ENCODE data around the gene GLYR1. TPM values are rescaled to one million over a fixed set of nuclear protein-coding genes. Genes with fewer than 3 reads are reported as not detected.

Gene GLYR1
- total and polyA plus RNA-seq, 2 experiments from 2014 or later: 59.9 to 105 TPM

GRCh38 chr16:4868026-4868425, 20.9 kb upstream of the GLYR1 start:
- H3K4me1 ChIP-seq (ENCODE audit: insufficient read depth): no peaks in the 10 kb centered on the region
- peaks cover 8% of the 10 kb centered on the region for H3K27me3 Mint-ChIP-seq (ENCODE audit: insufficient read depth, low read depth, poor library complexity)
- ATAC-seq (no peak), DNase-seq (ENCODE audit: low spot score) (no peak)
- H3K27ac Mint-ChIP-seq: no peak overlapping the region
- peaks cover 8% of the 10 kb centered on the region for H3K36me3 ChIP-seq (ENCODE audit: insufficient read depth)
- H4K20me1 ChIP-seq (replicated peaks; ENCODE audit: insufficient read depth): peaks cover 41% of the 10 kb centered on the region
- H3K27me3 ChIP-seq (ENCODE audit: insufficient read depth): no peaks in the 10 kb centered on the region
- H2AFZ ChIP-seq: no peak overlapping the region
- no peaks in the 10 kb centered on the region for H3F3A ChIP-seq (replicated peaks; ENCODE audit: low read depth)
- H3K4me3 Mint-ChIP-seq: no peak overlapping the region
- no peak overlapping the region for H3K4me3 ChIP-seq
- TF ChIP-seq, protein P1, sequence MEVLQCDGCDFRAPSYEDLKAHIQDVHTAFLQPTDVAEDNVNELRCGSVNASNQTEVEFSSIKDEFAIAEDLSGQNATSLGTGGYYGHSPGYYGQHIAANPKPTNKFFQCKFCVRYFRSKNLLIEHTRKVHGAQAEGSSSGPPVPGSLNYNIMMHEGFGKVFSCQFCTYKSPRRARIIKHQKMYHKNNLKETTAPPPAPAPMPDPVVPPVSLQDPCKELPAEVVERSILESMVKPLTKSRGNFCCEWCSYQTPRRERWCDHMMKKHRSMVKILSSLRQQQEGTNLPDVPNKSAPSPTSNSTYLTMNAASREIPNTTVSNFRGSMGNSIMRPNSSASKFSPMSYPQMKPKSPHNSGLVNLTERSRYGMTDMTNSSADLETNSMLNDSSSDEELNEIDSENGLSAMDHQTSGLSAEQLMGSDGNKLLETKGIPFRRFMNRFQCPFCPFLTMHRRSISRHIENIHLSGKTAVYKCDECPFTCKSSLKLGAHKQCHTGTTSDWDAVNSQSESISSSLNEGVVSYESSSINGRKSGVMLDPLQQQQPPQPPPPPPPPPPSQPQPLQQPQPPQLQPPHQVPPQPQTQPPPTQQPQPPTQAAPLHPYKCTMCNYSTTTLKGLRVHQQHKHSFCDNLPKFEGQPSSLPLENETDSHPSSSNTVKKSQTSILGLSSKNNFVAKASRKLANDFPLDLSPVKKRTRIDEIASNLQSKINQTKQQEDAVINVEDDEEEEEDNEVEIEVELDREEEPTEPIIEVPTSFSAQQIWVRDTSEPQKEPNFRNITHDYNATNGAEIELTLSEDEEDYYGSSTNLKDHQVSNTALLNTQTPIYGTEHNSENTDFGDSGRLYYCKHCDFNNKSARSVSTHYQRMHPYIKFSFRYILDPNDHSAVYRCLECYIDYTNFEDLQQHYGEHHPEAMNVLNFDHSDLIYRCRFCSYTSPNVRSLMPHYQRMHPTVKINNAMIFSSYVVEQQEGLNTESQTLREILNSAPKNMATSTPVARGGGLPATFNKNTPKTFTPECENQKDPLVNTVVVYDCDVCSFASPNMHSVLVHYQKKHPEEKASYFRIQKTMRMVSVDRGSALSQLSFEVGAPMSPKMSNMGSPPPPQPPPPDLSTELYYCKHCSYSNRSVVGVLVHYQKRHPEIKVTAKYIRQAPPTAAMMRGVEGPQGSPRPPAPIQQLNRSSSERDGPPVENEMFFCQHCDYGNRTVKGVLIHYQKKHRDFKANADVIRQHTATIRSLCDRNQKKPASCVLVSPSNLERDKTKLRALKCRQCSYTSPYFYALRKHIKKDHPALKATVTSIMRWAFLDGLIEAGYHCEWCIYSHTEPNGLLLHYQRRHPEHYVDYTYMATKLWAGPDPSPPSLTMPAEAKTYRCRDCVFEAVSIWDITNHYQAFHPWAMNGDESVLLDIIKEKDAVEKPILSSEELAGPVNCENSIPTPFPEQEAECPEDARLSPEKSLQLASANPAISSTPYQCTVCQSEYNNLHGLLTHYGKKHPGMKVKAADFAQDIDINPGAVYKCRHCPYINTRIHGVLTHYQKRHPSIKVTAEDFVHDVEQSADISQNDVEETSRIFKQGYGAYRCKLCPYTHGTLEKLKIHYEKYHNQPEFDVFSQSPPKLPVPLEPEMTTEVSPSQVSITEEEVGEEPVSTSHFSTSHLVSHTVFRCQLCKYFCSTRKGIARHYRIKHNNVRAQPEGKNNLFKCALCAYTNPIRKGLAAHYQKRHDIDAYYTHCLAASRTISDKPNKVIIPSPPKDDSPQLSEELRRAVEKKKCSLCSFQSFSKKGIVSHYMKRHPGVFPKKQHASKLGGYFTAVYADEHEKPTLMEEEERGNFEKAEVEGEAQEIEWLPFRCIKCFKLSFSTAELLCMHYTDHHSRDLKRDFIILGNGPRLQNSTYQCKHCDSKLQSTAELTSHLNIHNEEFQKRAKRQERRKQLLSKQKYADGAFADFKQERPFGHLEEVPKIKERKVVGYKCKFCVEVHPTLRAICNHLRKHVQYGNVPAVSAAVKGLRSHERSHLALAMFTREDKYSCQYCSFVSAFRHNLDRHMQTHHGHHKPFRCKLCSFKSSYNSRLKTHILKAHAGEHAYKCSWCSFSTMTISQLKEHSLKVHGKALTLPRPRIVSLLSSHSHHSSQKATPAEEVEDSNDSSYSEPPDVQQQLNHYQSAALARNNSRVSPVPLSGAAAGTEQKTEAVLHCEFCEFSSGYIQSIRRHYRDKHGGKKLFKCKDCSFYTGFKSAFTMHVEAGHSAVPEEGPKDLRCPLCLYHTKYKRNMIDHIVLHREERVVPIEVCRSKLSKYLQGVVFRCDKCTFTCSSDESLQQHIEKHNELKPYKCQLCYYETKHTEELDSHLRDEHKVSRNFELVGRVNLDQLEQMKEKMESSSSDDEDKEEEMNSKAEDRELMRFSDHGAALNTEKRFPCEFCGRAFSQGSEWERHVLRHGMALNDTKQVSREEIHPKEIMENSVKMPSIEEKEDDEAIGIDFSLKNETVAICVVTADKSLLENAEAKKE (CRISPR knock-in tag; IDR thresholded peaks at IDR 0.05): no peak
- TF ChIP-seq ETS1 (IDR thresholded peaks at IDR 0.05) (no peak), STAT1 (IDR thresholded peaks at IDR 0.05; ENCODE audit: unreplicated experiment) (no peak), NANOG (IDR thresholded peaks at IDR 0.05; ENCODE audit: borderline replicate concordance) (no peak), POLR2AphosphoS5 (IDR thresholded peaks at IDR 0.05; ENCODE audit: low read depth) (no peak), REST (IDR thresholded peaks at IDR 0.05; ENCODE audit: unreplicated experiment) (no peak), CREB1 (CRISPR knock-in tag; IDR thresholded peaks at IDR 0.05; ENCODE audit: low read depth) (no peak), JUNB (IDR thresholded peaks at IDR 0.05; ENCODE audit: unreplicated experiment) (no peak)
- H3K4me1 Mint-ChIP-seq: no peaks in the 10 kb centered on the region
- H3K4me2 ChIP-seq: no peak overlapping the region
- no peaks in the 10 kb centered on the region for H3K9me2 ChIP-seq (ENCODE audit: insufficient read depth)
- H3K36me3 Mint-ChIP-seq (ENCODE audit: low read depth): peaks cover 41% of the 10 kb centered on the region
- no peak overlapping the region for H3K27ac ChIP-seq (ENCODE audit: low read depth)
- H3K9me3 Mint-ChIP-seq: no peaks in the 10 kb centered on the region
- H3K79me2 ChIP-seq (replicated peaks; ENCODE audit: insufficient read depth): peaks cover 63% of the 10 kb centered on the region

Measured in GM23338 (cell line).